ENCODE results near the gene POLD1.
"Not testable (repeated sequence)": the region's sequence is repeated elsewhere in the genome, so short reads cannot be mapped to it uniquely, and the experiment has no call there.

POLD1 gene

GRCh38 chr19:50383852-50384684, at the start of gene POLD1:
Gene POLD1 (plus strand): TSS chr19:50384347. CDS start chr19:50398852, 14,505 bp downstream.
- DNase-seq, result peak; percentile 58 to 94 (median 86)

GRCh38 chr19:50334741-50335421, 49.3 kb upstream of the POLD1 start:
- DNase-seq, result no peak

GRCh38 chr19:50337031-50337430, 47.1 kb upstream of the POLD1 start:
- not testable (repeated sequence) for DNase-seq

GRCh38 chr19:50340331-50340730, 43.8 kb upstream of the POLD1 start:
- no peak for DNase-seq

GRCh38 chr19:50341091-50341564, 43.0 kb upstream of the POLD1 start:
- DNase-seq, result no peak

- DNase-seq, result peak in 6 of 14 donors; percentile 7 to 30 (median 21)
Measured at GRCh38 chr19:50344661-50345318, 39.4 kb upstream of the POLD1 start.

- DNase-seq, result not testable (repeated sequence)
Measured at GRCh38 chr19:50347089-50347581, 37.0 kb upstream of the POLD1 start.

GRCh38 chr19:50349277-50350057, 34.7 kb upstream of the POLD1 start:
- DNase-seq, result no peak

GRCh38 chr19:50352242-50352641, 31.9 kb upstream of the POLD1 start:
- no peak for DNase-seq

- not testable (repeated sequence) for DNase-seq
Measured at GRCh38 chr19:50353487-50353880, 30.7 kb upstream of the POLD1 start.

GRCh38 chr19:50356691-50357177, 27.4 kb upstream of the POLD1 start:
- no peak for DNase-seq

- peak in 13 of 14 donors; percentile 48 to 86 (median 74) for DNase-seq
Measured at GRCh38 chr19:50357178-50358100, 26.7 kb upstream of the POLD1 start.

- DNase-seq, result peak in 13 of 14 donors; percentile 6 to 84 (median 60)
Measured at GRCh38 chr19:50358483-50359327, 25.4 kb upstream of the POLD1 start.

GRCh38 chr19:50359328-50359818, 24.8 kb upstream of the POLD1 start:
- DNase-seq, result no peak

- DNase-seq, result no peak
Measured at GRCh38 chr19:50361290-50362029, 22.7 kb upstream of the POLD1 start.

GRCh38 chr19:50362030-50362412, 22.1 kb upstream of the POLD1 start:
- no peak for DNase-seq

- DNase-seq, result no peak
Measured at GRCh38 chr19:50362656-50363424, 21.3 kb upstream of the POLD1 start.

Data from C1 segment of cervical spinal cord (tissue), 14 donors.